Calu3 (cell line): Measurements from ENCODE around the gene XRCC3. TPM values are rescaled to one million over a fixed set of nuclear protein-coding genes. Genes with fewer than 3 reads are reported as not detected.
"Not testable (repeated sequence)": the region's sequence is repeated elsewhere in the genome, so short reads cannot be mapped to it uniquely, and the experiment has no call there.

ENCODE experiments used
- BruUV-seq: library from RNA; stranded (reverse); fragments of 400-500 nt; replicated peaks from 2 replicates; lab custom pipeline; 2021; lab: Mats Ljungman, UMichigan
- CTCF ChIA-PET: fragments of 300-600 bp; sonication (Branson Sonifier 250); formaldehyde crosslinking; loops from one replicate; lab custom pipeline; 2022; ENCODE audit warnings: antibody characterized with exemption; lab: Charles Lee
- DNase-seq: peaks from one replicate; pipeline ENCODE4 v3.0.0; 2022
- H3K27ac Mint-ChIP-seq: one replicate; pipeline ENCODE4 v1.8.0; 2022; ENCODE audit warnings: mixed read lengths; ENCODE audit not compliant: unreplicated experiment
- H3K27me3 Mint-ChIP-seq: one replicate; pipeline ENCODE4 v1.8.0; 2022; ENCODE audit warnings: mixed read lengths; ENCODE audit not compliant: unreplicated experiment
- H3K36me3 Mint-ChIP-seq: one replicate; pipeline ENCODE4 v1.8.0; 2022; ENCODE audit warnings: mild to moderate bottlenecking, moderate library complexity, mixed read lengths; ENCODE audit not compliant: insufficient read depth, unreplicated experiment
- H3K4me1 Mint-ChIP-seq: one replicate; pipeline ENCODE4 v1.8.0; 2022; ENCODE audit warnings: mild to moderate bottlenecking, low read depth, mixed read lengths; ENCODE audit not compliant: unreplicated experiment
- H3K4me3 Mint-ChIP-seq: one replicate; pipeline ENCODE4 v1.8.0; 2022; ENCODE audit warnings: mild to moderate bottlenecking, low read depth, moderate library complexity, mixed read lengths; ENCODE audit not compliant: unreplicated experiment
- H3K9me3 Mint-ChIP-seq: one replicate; pipeline ENCODE4 v1.8.0; 2022; ENCODE audit warnings: low read depth, mixed read lengths; ENCODE audit not compliant: unreplicated experiment
- intact Hi-C: fragments of 100-400 bp; cut with micrococcal nuclease; formaldehyde crosslinking; loops from one replicate; pipeline ENCODE4 v1.10.0; 2022; ENCODE audit not compliant: unreplicated experiment
- total RNA-seq: library from RNA; stranded (reverse); gene quantifications from 2 replicates; pipeline ENCODE4 v1.2.3, GENCODE V29; 2022
- TF ChIP-seq, protein P1 (sequence below): fragments of 200-600 bp; IDR thresholded peaks from one replicate; pipeline ENCODE4 v1.8.0; 2022; ENCODE audit warnings: antibody characterized with exemption; ENCODE audit not compliant: unreplicated experiment

The XRCC3 gene
- total RNA-seq, 1 experiment from 2014 or later, result 48.6 TPM

DNA sequence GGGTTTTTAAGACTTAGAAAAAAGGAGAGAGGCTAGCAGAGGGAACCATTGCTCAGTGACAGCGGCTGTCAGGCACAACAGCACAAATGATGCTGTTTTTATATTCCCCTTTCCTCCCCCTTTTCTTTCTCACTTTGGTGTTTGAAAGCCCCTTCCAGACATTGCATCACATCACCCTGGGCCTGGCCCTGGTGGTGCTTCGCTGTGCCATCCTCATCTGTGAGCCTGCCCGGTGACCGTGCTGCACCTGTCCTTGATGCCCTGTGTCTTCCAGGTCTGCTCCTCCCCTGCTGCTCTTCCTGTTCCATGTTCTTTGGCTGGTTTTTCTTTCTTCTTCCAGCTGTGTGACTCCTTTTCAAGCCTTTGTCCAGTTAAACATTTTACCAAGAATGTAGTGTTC lies 61.4 kb downstream of the XRCC3 start:
- BruUV-seq, result no TSS peak
- H3K4me3 Mint-ChIP-seq, result no peak overlapping the region
- no peak overlapping the region for H3K27ac Mint-ChIP-seq
- TF ChIP-seq, protein P1, sequence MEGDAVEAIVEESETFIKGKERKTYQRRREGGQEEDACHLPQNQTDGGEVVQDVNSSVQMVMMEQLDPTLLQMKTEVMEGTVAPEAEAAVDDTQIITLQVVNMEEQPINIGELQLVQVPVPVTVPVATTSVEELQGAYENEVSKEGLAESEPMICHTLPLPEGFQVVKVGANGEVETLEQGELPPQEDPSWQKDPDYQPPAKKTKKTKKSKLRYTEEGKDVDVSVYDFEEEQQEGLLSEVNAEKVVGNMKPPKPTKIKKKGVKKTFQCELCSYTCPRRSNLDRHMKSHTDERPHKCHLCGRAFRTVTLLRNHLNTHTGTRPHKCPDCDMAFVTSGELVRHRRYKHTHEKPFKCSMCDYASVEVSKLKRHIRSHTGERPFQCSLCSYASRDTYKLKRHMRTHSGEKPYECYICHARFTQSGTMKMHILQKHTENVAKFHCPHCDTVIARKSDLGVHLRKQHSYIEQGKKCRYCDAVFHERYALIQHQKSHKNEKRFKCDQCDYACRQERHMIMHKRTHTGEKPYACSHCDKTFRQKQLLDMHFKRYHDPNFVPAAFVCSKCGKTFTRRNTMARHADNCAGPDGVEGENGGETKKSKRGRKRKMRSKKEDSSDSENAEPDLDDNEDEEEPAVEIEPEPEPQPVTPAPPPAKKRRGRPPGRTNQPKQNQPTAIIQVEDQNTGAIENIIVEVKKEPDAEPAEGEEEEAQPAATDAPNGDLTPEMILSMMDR, result no peak
- H3K27me3 Mint-ChIP-seq, result no peaks in the 10 kb centered on the region
- H3K4me1 Mint-ChIP-seq, result no peaks in the 10 kb centered on the region
- CTCF ChIA-PET, result no interaction called here
- H3K9me3 Mint-ChIP-seq, result no peaks in the 10 kb centered on the region
- H3K36me3 Mint-ChIP-seq, result peaks cover 27% of the 10 kb centered on the region
- intact Hi-C loops, result no loop called here
- DNase-seq, result no peak

DNA sequence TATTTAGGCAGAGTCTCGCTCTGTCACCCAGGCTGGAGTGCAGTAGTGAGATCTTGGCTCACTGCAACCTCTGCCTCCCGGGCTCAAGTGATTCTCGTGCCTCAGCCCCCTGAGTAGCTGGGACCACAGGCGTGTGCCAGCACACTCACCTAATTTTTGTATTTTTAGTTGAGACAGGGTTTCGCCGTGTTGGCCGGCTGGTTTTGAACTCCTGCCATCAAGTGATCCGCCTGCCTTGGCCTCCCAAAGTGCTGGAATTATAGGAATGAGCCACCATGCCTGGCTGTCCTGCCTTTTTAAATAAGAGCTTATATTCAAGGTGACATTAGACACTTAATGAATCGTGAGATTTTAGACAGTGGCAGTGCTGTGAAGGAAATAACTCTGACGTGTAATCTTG lies 61.9 kb downstream of the XRCC3 start:
- DNase-seq, H3K27me3 Mint-ChIP-seq, H3K27ac Mint-ChIP-seq, BruUV-seq, H3K4me3 Mint-ChIP-seq, CTCF ChIA-PET, intact Hi-C loops, H3K9me3 Mint-ChIP-seq, H3K4me1 Mint-ChIP-seq: not testable (repeated sequence)
- H3K36me3 Mint-ChIP-seq, result peaks cover 28% of the 10 kb centered on the region

DNA sequence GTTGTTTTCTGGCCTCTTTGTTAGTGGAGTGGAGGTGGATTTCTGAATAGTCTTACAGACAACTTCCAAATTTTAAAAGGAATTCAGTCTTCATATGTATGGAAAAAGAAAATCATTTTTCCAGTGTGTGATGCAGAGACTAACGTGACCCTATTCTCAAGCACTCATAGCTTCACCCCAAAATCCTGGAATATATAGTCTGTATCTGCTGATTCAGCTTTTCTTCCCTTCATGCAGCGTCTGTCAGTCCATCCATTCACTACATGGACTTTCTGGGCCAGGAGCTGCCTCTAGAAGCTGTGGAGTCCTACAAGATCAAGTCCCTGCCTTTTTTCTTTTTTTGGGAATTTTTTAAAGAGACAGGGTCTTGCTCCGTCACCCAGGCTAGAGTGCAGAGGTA lies 62.4 kb downstream of the XRCC3 start:
- no peak overlapping the region for H3K27ac Mint-ChIP-seq
- no peak for DNase-seq
- no TSS peak for BruUV-seq
- CTCF ChIA-PET, result no interaction called here
- H3K4me1 Mint-ChIP-seq, result no peaks in the 10 kb centered on the region
- no peaks in the 10 kb centered on the region for H3K9me3 Mint-ChIP-seq
- no peaks in the 10 kb centered on the region for H3K27me3 Mint-ChIP-seq
- H3K4me3 Mint-ChIP-seq, result no peak overlapping the region
- intact Hi-C loops, result no loop called here
- TF ChIP-seq, protein P1, result no peak
- peaks cover 28% of the 10 kb centered on the region for H3K36me3 Mint-ChIP-seq

DNA sequence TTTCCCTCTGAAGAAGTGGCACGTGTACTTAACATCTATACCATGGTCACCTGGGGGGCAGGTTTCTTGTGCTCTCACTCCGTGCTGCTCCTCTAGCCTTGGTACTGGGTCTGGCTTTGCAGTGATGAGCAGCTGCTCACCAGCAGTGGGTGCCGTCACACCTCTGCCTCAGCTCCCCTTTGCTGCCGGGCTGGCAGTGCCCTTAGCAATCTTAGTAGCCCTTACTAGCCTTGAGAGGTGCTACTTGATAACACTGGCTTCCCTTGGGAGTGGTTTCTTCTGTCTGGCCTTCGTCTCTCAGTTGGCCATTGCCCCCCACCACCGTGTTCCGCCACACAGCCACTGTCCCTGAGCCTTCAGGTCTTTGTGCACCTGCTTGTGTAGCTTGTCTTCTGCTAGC lies 63.7 kb downstream of the XRCC3 start:
- no peaks in the 10 kb centered on the region for H3K4me1 Mint-ChIP-seq
- BruUV-seq, result no TSS peak
- intact Hi-C loops, result no loop called here
- H3K27ac Mint-ChIP-seq, result no peak overlapping the region
- TF ChIP-seq, protein P1, result no peak
- H3K27me3 Mint-ChIP-seq, result no peaks in the 10 kb centered on the region
- DNase-seq, result no peak
- no peaks in the 10 kb centered on the region for H3K9me3 Mint-ChIP-seq
- H3K4me3 Mint-ChIP-seq, result no peak overlapping the region
- peaks cover 28% of the 10 kb centered on the region for H3K36me3 Mint-ChIP-seq
- CTCF ChIA-PET, result interaction anchor here (0.6 kb wide), 1 partner anchor 9 kb away, joined by 4 read pairs; no protein-coding TSS in a partner anchor

DNA sequence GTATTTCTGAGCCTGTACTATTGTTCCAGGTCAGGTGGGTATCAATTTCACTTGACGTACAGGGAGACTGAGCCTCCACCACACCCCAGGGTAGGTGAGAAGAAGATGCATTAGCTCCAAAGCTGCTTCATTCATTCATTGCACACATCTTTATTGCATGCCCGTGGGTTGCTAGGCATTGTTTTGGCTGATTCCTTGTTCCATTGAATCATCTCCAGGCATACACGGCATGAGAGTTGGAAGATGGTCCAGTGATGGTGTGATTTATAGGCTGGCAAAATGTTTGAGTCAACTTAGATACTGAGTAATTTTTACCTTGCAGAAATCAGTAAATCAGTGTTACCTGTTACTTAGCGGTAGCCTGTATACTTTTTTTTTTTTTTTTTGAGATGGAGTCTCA lies 65.0 kb downstream of the XRCC3 start:
- no peaks in the 10 kb centered on the region for H3K4me1 Mint-ChIP-seq
- CTCF ChIA-PET, result interaction anchor here (0.6 kb wide), 1 partner anchor 209 kb away, joined by 3 read pairs; no protein-coding TSS in a partner anchor
- H3K27me3 Mint-ChIP-seq, result no peaks in the 10 kb centered on the region

More for the DNA sequence above, 65.0 kb downstream of the XRCC3 start:
- TF ChIP-seq, protein P1, result no peak
- no peaks in the 10 kb centered on the region for H3K9me3 Mint-ChIP-seq
- H3K4me3 Mint-ChIP-seq, result no peak overlapping the region
- peaks cover 19% of the 10 kb centered on the region for H3K36me3 Mint-ChIP-seq
- no peak overlapping the region for H3K27ac Mint-ChIP-seq
- intact Hi-C loops, result no loop called here
- DNase-seq, result no peak
- BruUV-seq, result no TSS peak
